Trophoblast cell (in vitro differentiated cells and primary cell): ENCODE results near the gene ARMCX6.
"Not testable (repeated sequence)": the region's sequence is repeated elsewhere in the genome, so short reads cannot be mapped to it uniquely, and the experiment has no call there.

Source experiments
- DNase-seq, 2 donors: peaks; one replicate each; pipeline ENCODE4 v3.0.0-alpha.2; 2016
- H2AFZ ChIP-seq: 2 replicates; pipeline ENCODE4 v1.6.1; 2013; ENCODE audit warnings: low read length, moderate library complexity, mild to moderate bottlenecking; ENCODE audit not compliant: insufficient read depth, poor library complexity
- H2AK5ac ChIP-seq: 2 replicates; pipeline ENCODE4 v1.6.1; 2013; ENCODE audit warnings: mild to moderate bottlenecking, low read length
- H2BK120ac ChIP-seq: 2 replicates; pipeline ENCODE4 v1.6.1; 2013; ENCODE audit warnings: low read length, mild to moderate bottlenecking, moderate library complexity; ENCODE audit not compliant: insufficient read depth, poor library complexity
- H2BK12ac ChIP-seq: 2 replicates; pipeline ENCODE4 v1.6.1; 2013; ENCODE audit warnings: mild to moderate bottlenecking, low read length, moderate library complexity
- H2BK5ac ChIP-seq: 2 replicates; pipeline ENCODE4 v1.6.1; 2013; ENCODE audit warnings: low read length, low read depth, moderate library complexity, mild to moderate bottlenecking; ENCODE audit not compliant: poor library complexity
- H3K14ac ChIP-seq: 2 replicates; pipeline ENCODE4 v1.6.1; 2013; ENCODE audit warnings: mild to moderate bottlenecking, low read length
- H3K18ac ChIP-seq: 2 replicates; pipeline ENCODE4 v1.6.1; 2013; ENCODE audit warnings: mild to moderate bottlenecking, low read length
- H3K23ac ChIP-seq: 2 replicates; pipeline ENCODE4 v1.6.1; 2013; ENCODE audit warnings: low read length
- H3K27ac ChIP-seq: 2 replicates; pipeline ENCODE4 v1.5.1; 2013; ENCODE audit warnings: low read depth, mild to moderate bottlenecking, inconsistent platforms, low read length, moderate library complexity
- H3K27me3 ChIP-seq: 2 replicates; pipeline ENCODE4 v1.6.1; 2013; ENCODE audit warnings: inconsistent platforms, mild to moderate bottlenecking, low read length, moderate library complexity; ENCODE audit not compliant: insufficient read depth
- H3K36me3 ChIP-seq, 2 experiments: 1 replicate in 1 of 2; 2 replicates in 1 of 2; pipeline ENCODE4 v1.6.1; 2013; ENCODE audit warnings: low read length in 2 of 2, mild to moderate bottlenecking in 2 of 2, moderate library complexity in 1 of 2; ENCODE audit not compliant: insufficient read depth in 2 of 2, control insufficient read depth in 1 of 2
- H3K4ac ChIP-seq: 2 replicates; pipeline ENCODE4 v1.6.1; 2013; ENCODE audit warnings: low read depth, mild to moderate bottlenecking, low read length, moderate library complexity
- H3K4me1 ChIP-seq, 2 experiments: 1 replicate in 1 of 2; 2 replicates in 1 of 2; pipeline ENCODE4 v1.6.1; 2013; ENCODE audit warnings: low read length in 2 of 2, mild to moderate bottlenecking in 2 of 2, moderate library complexity in 1 of 2; ENCODE audit not compliant: insufficient read depth in 2 of 2, control insufficient read depth in 1 of 2
- H3K4me2 ChIP-seq: 2 replicates; pipeline ENCODE4 v1.6.1; 2013; ENCODE audit warnings: inconsistent platforms, mild to moderate bottlenecking, low read length, moderate library complexity
- H3K4me3 ChIP-seq: 2 replicates; pipeline ENCODE4 v1.5.1; 2013; ENCODE audit warnings: mild to moderate bottlenecking, low read depth, low read length, inconsistent platforms
- H3K79me1 ChIP-seq: one replicate; pipeline ENCODE4 v1.6.1; 2013; ENCODE audit warnings: low read length
- H3K79me2 ChIP-seq: 2 replicates; pipeline ENCODE4 v1.6.1; 2013; ENCODE audit warnings: low read length, mild to moderate bottlenecking; ENCODE audit not compliant: control insufficient read depth, insufficient read depth, poor library complexity
- H3K9ac ChIP-seq: 2 replicates; pipeline ENCODE4 v1.6.1; 2013; ENCODE audit warnings: mild to moderate bottlenecking, low read length
- H3K9me3 ChIP-seq: 2 replicates; pipeline ENCODE4 v1.6.1; 2013; ENCODE audit warnings: low read depth, mild to moderate bottlenecking, control low read depth, inconsistent platforms, low read length; ENCODE audit not compliant: insufficient read depth
- H4K12ac ChIP-seq: 2 replicates; pipeline ENCODE4 v1.6.1; 2013; ENCODE audit warnings: low read depth, mild to moderate bottlenecking, low read length, moderate library complexity
- H4K8ac ChIP-seq: 2 replicates; pipeline ENCODE4 v1.6.1; 2013; ENCODE audit warnings: low read depth, mild to moderate bottlenecking, low read length, moderate library complexity
- H4K91ac ChIP-seq: one replicate; pipeline ENCODE4 v1.6.1; 2013; ENCODE audit warnings: low read depth, mild to moderate bottlenecking, low read length, moderate library complexity
- WGBS: extraction: QIAGEN DNeasy Blood & Tissue Kit; methylation state at CpG from one replicate; pipeline ENCODE4 v1.1.7; 2013; ENCODE audit warnings: missing lambda C conversion rate; ENCODE audit not compliant: insufficient read length, insufficient coverage; ENCODE audit errors: extremely low coverage; 5-methylcytosine and 5-hydroxymethylcytosine counted together

Gene ARMCX6

DNA sequence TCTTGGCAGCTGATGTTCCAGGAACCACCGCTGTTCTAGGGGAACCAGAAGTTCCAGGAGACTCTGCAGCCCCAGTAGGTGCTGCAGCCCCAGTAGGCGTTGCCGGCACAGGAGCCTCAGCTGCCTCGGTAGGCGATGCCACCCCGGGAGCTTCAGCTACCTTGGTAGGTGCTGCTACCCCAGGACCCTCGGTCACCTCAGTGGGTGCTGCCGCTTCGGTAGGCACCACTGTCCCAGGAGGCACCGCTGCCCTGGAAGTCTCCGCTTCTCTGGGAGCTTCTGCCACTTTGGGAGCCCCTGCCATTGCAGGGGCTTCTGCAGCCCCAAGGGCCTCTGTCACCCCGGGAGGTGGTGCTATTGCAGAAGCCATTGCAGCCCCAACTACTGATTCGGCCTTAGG, 39.0 kb upstream of the ARMCX6 start:
- no peaks in the 10 kb centered on the region for H3K4me1 ChIP-seq
- no peak overlapping the region for H4K91ac ChIP-seq
- no peak for DNase-seq
- H2BK120ac ChIP-seq, result no peak overlapping the region
- H2BK5ac ChIP-seq, result no peak overlapping the region
- no peak overlapping the region for H3K18ac ChIP-seq
- H3K79me2 ChIP-seq, result no peaks in the 10 kb centered on the region
- H4K12ac ChIP-seq, result no peak overlapping the region
- no peak overlapping the region for H3K4me2 ChIP-seq
- H3K36me3 ChIP-seq, result peaks cover 11 to 16% of the 10 kb centered on the region in 2 experiments
- no peaks in the 10 kb centered on the region for H3K27me3 ChIP-seq
- no peaks in the 10 kb centered on the region for H3K9me3 ChIP-seq
- H3K9ac ChIP-seq, result no peak overlapping the region
- peaks cover 3% of the 10 kb centered on the region for H3K79me1 ChIP-seq
- no peak overlapping the region for H2AK5ac ChIP-seq
- no peak overlapping the region for H3K27ac ChIP-seq
- H3K4me3 ChIP-seq, result no peak overlapping the region
- no peak overlapping the region for H2BK12ac ChIP-seq
- H3K23ac ChIP-seq, result no peak overlapping the region
- WGBS, result no CpG with 5 or more reads among the region's 13 CpGs
- no peak overlapping the region for H4K8ac ChIP-seq
- H2AFZ ChIP-seq, result no peak overlapping the region
- H3K4ac ChIP-seq, result no peak overlapping the region
- no peak overlapping the region for H3K14ac ChIP-seq

DNA sequence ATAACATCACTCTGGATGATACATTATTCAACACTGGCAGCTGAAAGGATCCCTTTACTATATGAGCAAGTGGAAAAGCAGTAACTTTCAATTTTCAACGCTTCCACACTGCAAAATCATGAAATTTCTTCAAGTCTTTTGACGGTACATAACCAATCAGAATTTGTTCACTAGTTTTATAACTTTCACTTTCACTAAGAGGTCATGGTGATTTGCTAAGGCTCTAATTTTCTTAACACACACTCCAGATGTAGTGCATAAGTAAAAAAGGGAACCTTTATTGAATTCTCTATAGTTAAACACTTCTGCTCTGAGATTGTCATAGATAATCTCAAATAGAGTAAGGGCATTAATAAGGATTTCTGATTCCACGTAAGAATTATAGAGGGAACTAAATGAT, 37.7 kb upstream of the ARMCX6 start:
- no peak overlapping the region for H3K4me3 ChIP-seq
- H4K8ac ChIP-seq, result no peak overlapping the region
- H3K9ac ChIP-seq, result no peak overlapping the region
- H3K27ac ChIP-seq, result no peak overlapping the region
- H3K79me1 ChIP-seq, result peaks cover 3% of the 10 kb centered on the region
- no peak overlapping the region for H3K18ac ChIP-seq
- no peak overlapping the region for H3K4ac ChIP-seq
- H3K4me1 ChIP-seq, result no peaks in the 10 kb centered on the region
- no peaks in the 10 kb centered on the region for H3K79me2 ChIP-seq
- no CpG with 5 or more reads among the region's 3 CpGs for WGBS
- no peak overlapping the region for H3K14ac ChIP-seq
- no peak overlapping the region for H4K91ac ChIP-seq
- no peak overlapping the region for H2BK12ac ChIP-seq
- H2BK5ac ChIP-seq, result no peak overlapping the region
- no peaks in the 10 kb centered on the region for H3K9me3 ChIP-seq
- H2BK120ac ChIP-seq, result no peak overlapping the region
- H2AK5ac ChIP-seq, result no peak overlapping the region
- peaks cover 11 to 16% of the 10 kb centered on the region in 2 experiments for H3K36me3 ChIP-seq
- H3K4me2 ChIP-seq, result no peak overlapping the region
- DNase-seq, result no peak
- H3K23ac ChIP-seq, result no peak overlapping the region
- H2AFZ ChIP-seq, result no peak overlapping the region
- no peaks in the 10 kb centered on the region for H3K27me3 ChIP-seq
- H4K12ac ChIP-seq, result no peak overlapping the region

DNA sequence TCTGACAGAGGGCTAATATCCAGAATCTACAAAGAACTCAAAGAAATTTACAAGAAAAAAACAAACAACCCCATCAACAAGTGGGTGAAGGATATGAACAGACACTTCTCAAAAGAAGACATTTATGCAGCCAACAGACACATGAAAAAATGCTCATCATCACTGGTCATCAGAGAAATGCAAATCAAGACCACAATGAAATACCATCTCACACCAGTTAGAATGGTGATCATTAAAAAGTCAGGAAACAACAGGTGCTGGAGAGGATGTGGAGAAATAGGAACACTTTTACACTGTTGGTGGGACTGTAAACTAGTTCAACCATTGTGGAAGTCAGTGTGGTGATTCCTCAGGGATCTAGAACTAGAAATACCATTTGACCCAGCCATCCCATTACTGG, 29.9 kb upstream of the ARMCX6 start:
- not testable (repeated sequence) for H3K4me2 ChIP-seq, H4K8ac ChIP-seq, H3K14ac ChIP-seq, H3K23ac ChIP-seq, H3K4me3 ChIP-seq, H3K27me3 ChIP-seq, H4K12ac ChIP-seq, H3K27ac ChIP-seq, H3K4ac ChIP-seq, H2BK120ac ChIP-seq, H3K79me1 ChIP-seq, H3K18ac ChIP-seq, H3K4me1 ChIP-seq, H3K9ac ChIP-seq, H2AK5ac ChIP-seq, H3K36me3 ChIP-seq, H2BK5ac ChIP-seq, H2BK12ac ChIP-seq, H2AFZ ChIP-seq, DNase-seq, H4K91ac ChIP-seq, H3K9me3 ChIP-seq, H3K79me2 ChIP-seq

DNA sequence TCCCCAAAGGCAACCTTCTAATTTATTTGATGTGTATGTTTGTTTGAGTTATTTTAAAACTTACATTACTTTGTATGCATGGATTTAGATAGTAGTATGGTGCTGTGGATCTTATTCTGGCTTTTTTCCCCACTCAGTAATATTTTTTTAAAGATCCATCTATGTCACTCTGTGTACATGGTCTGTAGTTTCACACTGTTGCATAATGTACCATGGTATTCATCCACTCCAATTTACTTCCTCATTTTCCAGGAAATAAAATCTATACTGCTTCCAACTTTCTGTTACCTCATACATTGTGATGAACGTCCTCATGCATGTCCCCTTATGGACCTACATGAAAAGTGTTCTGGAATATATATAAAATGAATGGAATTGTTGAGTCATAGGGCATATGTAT, 24.3 kb upstream of the ARMCX6 start:
- DNase-seq, result no peak
- Histone ChIP-seq H3K79me1 (no peaks in the 10 kb centered on the region), H3K9ac (no peak overlapping the region), H2BK5ac (no peak overlapping the region), H2AK5ac (no peak overlapping the region), H3K27ac (no peak overlapping the region), H3K4ac (no peak overlapping the region), H2BK120ac (no peak overlapping the region), H3K4me3 (no peak overlapping the region), H3K9me3 (no peaks in the 10 kb centered on the region), H4K8ac (no peak overlapping the region), H3K23ac (no peak overlapping the region), H3K18ac (no peak overlapping the region), H2BK12ac (no peak overlapping the region), H4K91ac (no peak overlapping the region), H3K14ac (no peak overlapping the region), H2AFZ (no peak overlapping the region), H3K4me2 (no peak overlapping the region), H3K79me2 (no peaks in the 10 kb centered on the region), H3K27me3 (no peaks in the 10 kb centered on the region), H3K4me1 (no peaks in the 10 kb centered on the region), H4K12ac (no peak overlapping the region), H3K36me3 (no peaks in the 10 kb centered on the region)
- WGBS, result no CpG with 5 or more reads among the region's 1 CpG

- Histone ChIP-seq H3K4me2 (no peak overlapping the region), H3K23ac (no peak overlapping the region), H3K27ac (no peak overlapping the region), H3K14ac (no peak overlapping the region), H2BK120ac (no peak overlapping the region), H3K4me1 (no peaks in the 10 kb centered on the region), H3K79me1 (no peaks in the 10 kb centered on the region), H2AFZ (no peak overlapping the region), H3K36me3 (no peaks in the 10 kb centered on the region), H3K79me2 (no peaks in the 10 kb centered on the region), H4K91ac (no peak overlapping the region), H2BK5ac (no peak overlapping the region), H4K8ac (no peak overlapping the region), H3K4me3 (no peak overlapping the region), H3K27me3 (no peaks in the 10 kb centered on the region), H4K12ac (no peak overlapping the region), H2AK5ac (no peak overlapping the region), H2BK12ac (no peak overlapping the region), H3K18ac (no peak overlapping the region), H3K9ac (no peak overlapping the region), H3K9me3 (no peaks in the 10 kb centered on the region), H3K4ac (no peak overlapping the region)
- DNase-seq, result no peak
Observed at GRCh38 chrX:101639583-101639982, 21.8 kb upstream of the ARMCX6 start.
